WTC11 (cell line): Measurements from ENCODE around the gene SYMPK. TPM values are rescaled to one million over a fixed set of nuclear protein-coding genes. Genes with fewer than 3 reads are reported as not detected.

Experiments
- ATAC-seq: fragments of 200-7000 bp; cut with Tn5 transposase; 2 replicates; pipeline ENCODE4 v1.10.0; 2021; ENCODE audit warnings: mild to moderate bottlenecking, moderate library complexity
- CTCF ChIA-PET: fragments of 300-600 bp; sonication (Branson Sonifier 250); formaldehyde crosslinking; loops from one replicate; lab custom pipeline; 2021; ENCODE audit warnings: antibody characterized with exemption; lab: Charles Lee
- POLR2A ChIA-PET: fragments of 350-600 bp; sonication (Branson Sonifier 250); formaldehyde crosslinking; loops from one replicate; lab custom pipeline; 2021; ENCODE audit warnings: antibody characterized with exemption; lab: Charles Lee
- DNase-seq: peaks from one replicate; pipeline ENCODE4 v3.0.0; 2021; ENCODE audit warnings: low spot score
- H3K27ac Mint-ChIP-seq: 2 replicates; pipeline ENCODE4 v1.8.0; 2021; ENCODE audit warnings: mixed read lengths
- H3K27me3 Mint-ChIP-seq: 2 replicates; pipeline ENCODE4 v1.8.0; 2021; ENCODE audit warnings: low read depth, mild to moderate bottlenecking, moderate library complexity, mixed read lengths
- H3K36me3 Mint-ChIP-seq: 2 replicates; pipeline ENCODE4 v1.8.0; 2021; ENCODE audit warnings: mixed read lengths
- H3K4me1 Mint-ChIP-seq: 2 replicates; pipeline ENCODE4 v1.8.0; 2022; ENCODE audit warnings: mixed read lengths
- H3K4me3 Mint-ChIP-seq: 2 replicates; pipeline ENCODE4 v1.8.0; 2021; ENCODE audit warnings: mild to moderate bottlenecking, moderate library complexity, mixed read lengths
- H3K9me3 Mint-ChIP-seq: 2 replicates; pipeline ENCODE4 v1.8.0; 2021; ENCODE audit warnings: mixed read lengths
- AR ChIP-seq: fragments of 250-450 bp; sonication (Bioruptor Pico); IDR thresholded peaks from 2 replicates; pipeline ENCODE4 v1.9.0; 2021; ENCODE audit warnings: mild to moderate bottlenecking
- ATF6 ChIP-seq: sonication (generic); formaldehyde crosslinking; IDR thresholded peaks from 2 replicates; pipeline ENCODE4 v1.8.1; 2023; ENCODE audit warnings: mild to moderate bottlenecking, missing genetic modification reagents
- ELF4 ChIP-seq: sonication (generic); formaldehyde crosslinking; IDR thresholded peaks from 2 replicates; pipeline ENCODE4 v1.8.1; 2022; ENCODE audit warnings: low read depth, mild to moderate bottlenecking, moderate library complexity, missing genetic modification reagents
- EMX1 ChIP-seq: fragments of 250-450 bp; sonication (Bioruptor Pico); IDR thresholded peaks from 2 replicates; pipeline ENCODE4 v1.8.0; 2021; ENCODE audit warnings: mild to moderate bottlenecking
- ESRRA ChIP-seq: sonication (generic); formaldehyde crosslinking; IDR thresholded peaks from 2 replicates; pipeline ENCODE4 v1.8.1; 2022; ENCODE audit warnings: mild to moderate bottlenecking, missing genetic modification reagents, borderline replicate concordance
- ETV6 ChIP-seq: sonication (generic); formaldehyde crosslinking; IDR thresholded peaks from 2 replicates; pipeline ENCODE4 v1.8.1; 2022; ENCODE audit warnings: mild to moderate bottlenecking, missing genetic modification reagents
- FOXK1 ChIP-seq: sonication (generic); formaldehyde crosslinking; IDR thresholded peaks from 2 replicates; pipeline ENCODE4 v1.8.0; 2022; ENCODE audit warnings: mild to moderate bottlenecking, moderate library complexity, missing genetic modification reagents
- GABPB1 ChIP-seq: sonication (generic); formaldehyde crosslinking; IDR thresholded peaks from 2 replicates; pipeline ENCODE4 v1.8.1; 2023; ENCODE audit warnings: mild to moderate bottlenecking, missing genetic modification reagents
- JAZF1 ChIP-seq: fragments of 250-450 bp; sonication (Bioruptor Pico); IDR thresholded peaks from 2 replicates; pipeline ENCODE4 v1.9.0; 2021; ENCODE audit warnings: moderate library complexity, mild to moderate bottlenecking, inconsistent platforms
- JUN ChIP-seq: sonication (generic); formaldehyde crosslinking; IDR thresholded peaks from 2 replicates; pipeline ENCODE4 v1.8.0; 2023; ENCODE audit warnings: mild to moderate bottlenecking, missing genetic modification reagents
- NR2C2 ChIP-seq: sonication (generic); formaldehyde crosslinking; IDR thresholded peaks from 2 replicates; pipeline ENCODE4 v1.8.0; 2022; ENCODE audit warnings: mild to moderate bottlenecking, missing genetic modification reagents
- NR3C1 ChIP-seq: sonication (generic); formaldehyde crosslinking; conservative IDR thresholded peaks from 2 replicates; pipeline ENCODE4 v1.8.1; 2023; ENCODE audit warnings: low read depth, mild to moderate bottlenecking, missing genetic modification reagents
- PRRX2 ChIP-seq: fragments of 250-450 bp; sonication (Bioruptor Pico); IDR thresholded peaks from 2 replicates; pipeline ENCODE4 v1.8.0; 2021; ENCODE audit warnings: mild to moderate bottlenecking
- RELA ChIP-seq: sonication (generic); formaldehyde crosslinking; IDR thresholded peaks from 2 replicates; pipeline ENCODE4 v1.8.1; 2022; ENCODE audit warnings: missing genetic modification reagents, mild to moderate bottlenecking, borderline replicate concordance
- USF1 ChIP-seq: sonication (generic); formaldehyde crosslinking; IDR thresholded peaks from 2 replicates; pipeline ENCODE4 v1.8.0; 2022; ENCODE audit warnings: mild to moderate bottlenecking, missing genetic modification reagents
- ZNF281 ChIP-seq: sonication (generic); formaldehyde crosslinking; IDR thresholded peaks from 2 replicates; pipeline ENCODE4 v1.8.0; 2023; ENCODE audit warnings: mild to moderate bottlenecking, missing genetic modification reagents
- ZNF416 ChIP-seq: fragments of 250-450 bp; sonication (Bioruptor Pico); IDR thresholded peaks from 2 replicates; pipeline ENCODE4 v1.9.0; 2021; ENCODE audit warnings: mild to moderate bottlenecking, inconsistent platforms
- total RNA-seq: library from RNA; stranded (reverse); gene quantifications from 3 replicates; pipeline ENCODE4 v1.2.3, GENCODE V29; 2021
- TF ChIP-seq, protein P1 (sequence below): sonication (generic); formaldehyde crosslinking; IDR thresholded peaks from 2 replicates; pipeline ENCODE4 v1.8.1; 2022; ENCODE audit warnings: low read depth, missing genetic modification reagents, borderline replicate concordance
- TF ChIP-seq, protein P2 (sequence below): sonication (generic); formaldehyde crosslinking; IDR thresholded peaks from 2 replicates; pipeline ENCODE4 v1.8.0; 2022; ENCODE audit warnings: missing genetic modification reagents
- TF ChIP-seq, protein P3 (sequence below): sonication (generic); formaldehyde crosslinking; IDR thresholded peaks from 2 replicates; pipeline ENCODE4 v1.8.0; 2022; ENCODE audit warnings: mild to moderate bottlenecking, missing genetic modification reagents

The SYMPK gene
- total RNA-seq, 1 experiment from 2014 or later: 106 TPM

GRCh38 chr19:45847663-45848062, 15.3 kb downstream of the SYMPK start:
- TF ChIP-seq USF1 (CRISPR knock-in tag): no peak
- TF ChIP-seq ESRRA: no peak
- TF ChIP-seq NR3C1 (CRISPR knock-in tag): no peak
- TF ChIP-seq ETV6 (CRISPR knock-in tag): no peak
- no peak for TF ChIP-seq NR2C2
- TF ChIP-seq, protein P1, sequence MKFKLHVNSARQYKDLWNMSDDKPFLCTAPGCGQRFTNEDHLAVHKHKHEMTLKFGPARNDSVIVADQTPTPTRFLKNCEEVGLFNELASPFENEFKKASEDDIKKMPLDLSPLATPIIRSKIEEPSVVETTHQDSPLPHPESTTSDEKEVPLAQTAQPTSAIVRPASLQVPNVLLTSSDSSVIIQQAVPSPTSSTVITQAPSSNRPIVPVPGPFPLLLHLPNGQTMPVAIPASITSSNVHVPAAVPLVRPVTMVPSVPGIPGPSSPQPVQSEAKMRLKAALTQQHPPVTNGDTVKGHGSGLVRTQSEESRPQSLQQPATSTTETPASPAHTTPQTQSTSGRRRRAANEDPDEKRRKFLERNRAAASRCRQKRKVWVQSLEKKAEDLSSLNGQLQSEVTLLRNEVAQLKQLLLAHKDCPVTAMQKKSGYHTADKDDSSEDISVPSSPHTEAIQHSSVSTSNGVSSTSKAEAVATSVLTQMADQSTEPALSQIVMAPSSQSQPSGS (CRISPR knock-in tag): no peak
- TF ChIP-seq JAZF1 (CRISPR knock-in tag): no peak
- TF ChIP-seq GABPB1 (CRISPR knock-in tag): no peak
- TF ChIP-seq, protein P2, sequence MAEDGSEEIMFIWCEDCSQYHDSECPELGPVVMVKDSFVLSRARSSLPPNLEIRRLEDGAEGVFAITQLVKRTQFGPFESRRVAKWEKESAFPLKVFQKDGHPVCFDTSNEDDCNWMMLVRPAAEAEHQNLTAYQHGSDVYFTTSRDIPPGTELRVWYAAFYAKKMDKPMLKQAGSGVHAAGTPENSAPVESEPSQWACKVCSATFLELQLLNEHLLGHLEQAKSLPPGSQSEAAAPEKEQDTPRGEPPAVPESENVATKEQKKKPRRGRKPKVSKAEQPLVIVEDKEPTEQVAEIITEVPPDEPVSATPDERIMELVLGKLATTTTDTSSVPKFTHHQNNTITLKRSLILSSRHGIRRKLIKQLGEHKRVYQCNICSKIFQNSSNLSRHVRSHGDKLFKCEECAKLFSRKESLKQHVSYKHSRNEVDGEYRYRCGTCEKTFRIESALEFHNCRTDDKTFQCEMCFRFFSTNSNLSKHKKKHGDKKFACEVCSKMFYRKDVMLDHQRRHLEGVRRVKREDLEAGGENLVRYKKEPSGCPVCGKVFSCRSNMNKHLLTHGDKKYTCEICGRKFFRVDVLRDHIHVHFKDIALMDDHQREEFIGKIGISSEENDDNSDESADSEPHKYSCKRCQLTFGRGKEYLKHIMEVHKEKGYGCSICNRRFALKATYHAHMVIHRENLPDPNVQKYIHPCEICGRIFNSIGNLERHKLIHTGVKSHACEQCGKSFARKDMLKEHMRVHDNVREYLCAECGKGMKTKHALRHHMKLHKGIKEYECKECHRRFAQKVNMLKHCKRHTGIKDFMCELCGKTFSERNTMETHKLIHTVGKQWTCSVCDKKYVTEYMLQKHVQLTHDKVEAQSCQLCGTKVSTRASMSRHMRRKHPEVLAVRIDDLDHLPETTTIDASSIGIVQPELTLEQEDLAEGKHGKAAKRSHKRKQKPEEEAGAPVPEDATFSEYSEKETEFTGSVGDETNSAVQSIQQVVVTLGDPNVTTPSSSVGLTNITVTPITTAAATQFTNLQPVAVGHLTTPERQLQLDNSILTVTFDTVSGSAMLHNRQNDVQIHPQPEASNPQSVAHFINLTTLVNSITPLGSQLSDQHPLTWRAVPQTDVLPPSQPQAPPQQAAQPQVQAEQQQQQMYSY (CRISPR knock-in tag): no peak
- no peak for TF ChIP-seq EMX1
- no peak for TF ChIP-seq RELA (CRISPR knock-in tag)
- no peak for TF ChIP-seq ZNF281 (CRISPR knock-in tag)
- CTCF ChIA-PET: interaction anchor here (0.5 to 0.6 kb wide), 2 partner anchors 31 to 182 kb away, joined by 3 read pairs; no protein-coding TSS in a partner anchor
- no peak for DNase-seq

DNA sequence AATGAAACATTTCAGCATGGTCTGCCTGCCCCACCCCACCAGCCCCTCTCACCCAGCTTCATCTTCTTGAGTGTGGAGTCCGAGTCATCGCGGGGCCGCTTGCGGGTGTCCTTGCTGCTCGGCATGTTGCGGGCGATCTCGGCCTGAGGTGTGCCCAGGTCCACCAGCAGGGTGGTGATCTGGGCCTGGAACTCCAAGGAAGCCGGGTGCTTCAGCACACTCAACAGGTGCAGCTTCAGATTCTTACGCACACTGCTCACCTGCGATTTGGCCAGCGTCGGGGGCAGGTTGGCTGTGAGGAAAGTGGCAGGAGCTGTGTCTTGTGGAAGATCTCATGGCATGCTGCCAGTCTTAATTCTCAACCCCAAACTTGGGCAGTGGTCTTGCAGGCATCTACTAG, 20.7 kb downstream of the SYMPK start:
- Mint-ChIP-seq H3K4me1 (no peaks in the 10 kb centered on the region), H3K36me3 (peaks cover 81% of the 10 kb centered on the region), H3K27ac (no peak overlapping the region), H3K9me3 (no peaks in the 10 kb centered on the region), H3K4me3 (no peak overlapping the region), H3K27me3 (no peaks in the 10 kb centered on the region)
- DNase-seq (no peak), ATAC-seq (no peak)
- ChIA-PET CTCF (interaction anchor here (2.4 kb wide), 1 partner anchor 25 kb away, joined by 9 read pairs; no protein-coding TSS in a partner anchor), POLR2A (no interaction called here)
- TF ChIP-seq ELF4 (CRISPR knock-in tag): no peak
- TF ChIP-seq ATF6 (CRISPR knock-in tag): no peak
- TF ChIP-seq, protein P3, sequence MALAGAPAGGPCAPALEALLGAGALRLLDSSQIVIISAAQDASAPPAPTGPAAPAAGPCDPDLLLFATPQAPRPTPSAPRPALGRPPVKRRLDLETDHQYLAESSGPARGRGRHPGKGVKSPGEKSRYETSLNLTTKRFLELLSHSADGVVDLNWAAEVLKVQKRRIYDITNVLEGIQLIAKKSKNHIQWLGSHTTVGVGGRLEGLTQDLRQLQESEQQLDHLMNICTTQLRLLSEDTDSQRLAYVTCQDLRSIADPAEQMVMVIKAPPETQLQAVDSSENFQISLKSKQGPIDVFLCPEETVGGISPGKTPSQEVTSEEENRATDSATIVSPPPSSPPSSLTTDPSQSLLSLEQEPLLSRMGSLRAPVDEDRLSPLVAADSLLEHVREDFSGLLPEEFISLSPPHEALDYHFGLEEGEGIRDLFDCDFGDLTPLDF (CRISPR knock-in tag): no peak
- no peak for TF ChIP-seq JUN (CRISPR knock-in tag)
- no peak for TF ChIP-seq AR
- no peak for TF ChIP-seq ESRRA
- no peak for TF ChIP-seq PRRX2 (CRISPR knock-in tag)
- TF ChIP-seq ZNF416 (CRISPR knock-in tag): no peak
- TF ChIP-seq FOXK1 (CRISPR knock-in tag): no peak

More at GRCh38 chr19:45847663-45848062, 15.3 kb downstream of the SYMPK start:
- Mint-ChIP-seq H3K36me3 (peaks cover 75% of the 10 kb centered on the region), H3K9me3 (no peaks in the 10 kb centered on the region), H3K27me3 (no peaks in the 10 kb centered on the region), H3K27ac (no peak overlapping the region), H3K4me3 (no peak overlapping the region), H3K4me1 (no peaks in the 10 kb centered on the region)
- POLR2A ChIA-PET: no interaction called here
- ATAC-seq: no peak
